Activated T-helper 17 cell treated with anti-CD3 and anti-CD28 coated beads, Interleukin-2, amount 50 U/mL, for 72 hours (primary cell): Measurements from ENCODE around the gene CYFIP1. TPM values are rescaled to one million over a fixed set of nuclear protein-coding genes. Genes with fewer than 3 reads are reported as not detected.

ENCODE experiments used
- ATAC-seq: fragments of 150-1000 bp; cut with Tn5 transposase; replicated peaks from 2 replicates; pipeline ENCODE4 v1.10.0; 2021; ENCODE audit warnings: mild to moderate bottlenecking, moderate library complexity
- H3K27ac Mint-ChIP-seq: one replicate; pipeline ENCODE4 v1.8.0; 2022; ENCODE audit warnings: mixed read lengths
- H3K27me3 Mint-ChIP-seq: one replicate; pipeline ENCODE4 v1.8.0; 2022; ENCODE audit warnings: mixed read lengths
- H3K36me3 Mint-ChIP-seq: one replicate; pipeline ENCODE4 v1.8.0; 2022; ENCODE audit warnings: low read depth, mild to moderate bottlenecking, mixed read lengths
- H3K4me1 Mint-ChIP-seq: one replicate; pipeline ENCODE4 v1.8.0; 2022; ENCODE audit warnings: mixed read lengths
- H3K4me3 Mint-ChIP-seq: one replicate; pipeline ENCODE4 v1.8.0; 2022; ENCODE audit warnings: mild to moderate bottlenecking, mixed read lengths
- H3K9me3 Mint-ChIP-seq: one replicate; pipeline ENCODE4 v1.8.0; 2022; ENCODE audit warnings: mixed read lengths
- total RNA-seq, 2 donors: library from RNA; stranded (reverse); gene quantifications; one replicate each; pipeline ENCODE4 v1.2.3, GENCODE V29; 2022

CYFIP1 gene
- total RNA-seq, 2 donors from 2014 or later, result 34.3 to 39.5 TPM

DNA sequence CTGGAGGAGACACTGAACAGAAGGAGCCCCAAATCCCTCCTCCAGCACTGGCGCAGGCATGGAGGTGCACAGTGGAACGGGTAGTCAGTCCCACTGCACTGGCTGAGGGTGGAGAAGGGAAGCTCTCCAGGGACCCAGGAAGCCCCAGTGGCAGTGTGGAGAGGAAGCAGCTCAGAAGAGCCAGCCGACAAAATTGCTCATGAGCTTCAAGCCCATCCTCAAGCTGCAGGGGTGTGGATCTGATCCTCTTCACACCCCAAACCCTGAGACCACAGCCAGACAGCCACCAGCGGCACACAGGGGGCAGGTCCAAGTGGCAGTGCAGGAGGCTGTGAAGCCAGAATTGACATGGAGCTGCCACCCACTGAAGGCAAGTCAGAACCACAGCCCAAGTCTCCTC, 32.1 kb downstream of the CYFIP1 start:
- H3K36me3 Mint-ChIP-seq, result peaks cover 17% of the 10 kb centered on the region
- H3K9me3 Mint-ChIP-seq, result no peaks in the 10 kb centered on the region
- peaks cover 17% of the 10 kb centered on the region for H3K4me1 Mint-ChIP-seq
- H3K27ac Mint-ChIP-seq, result peak overlapping the region; percentile 74
- no peak for ATAC-seq
- no peaks in the 10 kb centered on the region for H3K27me3 Mint-ChIP-seq
- no peak overlapping the region for H3K4me3 Mint-ChIP-seq

DNA sequence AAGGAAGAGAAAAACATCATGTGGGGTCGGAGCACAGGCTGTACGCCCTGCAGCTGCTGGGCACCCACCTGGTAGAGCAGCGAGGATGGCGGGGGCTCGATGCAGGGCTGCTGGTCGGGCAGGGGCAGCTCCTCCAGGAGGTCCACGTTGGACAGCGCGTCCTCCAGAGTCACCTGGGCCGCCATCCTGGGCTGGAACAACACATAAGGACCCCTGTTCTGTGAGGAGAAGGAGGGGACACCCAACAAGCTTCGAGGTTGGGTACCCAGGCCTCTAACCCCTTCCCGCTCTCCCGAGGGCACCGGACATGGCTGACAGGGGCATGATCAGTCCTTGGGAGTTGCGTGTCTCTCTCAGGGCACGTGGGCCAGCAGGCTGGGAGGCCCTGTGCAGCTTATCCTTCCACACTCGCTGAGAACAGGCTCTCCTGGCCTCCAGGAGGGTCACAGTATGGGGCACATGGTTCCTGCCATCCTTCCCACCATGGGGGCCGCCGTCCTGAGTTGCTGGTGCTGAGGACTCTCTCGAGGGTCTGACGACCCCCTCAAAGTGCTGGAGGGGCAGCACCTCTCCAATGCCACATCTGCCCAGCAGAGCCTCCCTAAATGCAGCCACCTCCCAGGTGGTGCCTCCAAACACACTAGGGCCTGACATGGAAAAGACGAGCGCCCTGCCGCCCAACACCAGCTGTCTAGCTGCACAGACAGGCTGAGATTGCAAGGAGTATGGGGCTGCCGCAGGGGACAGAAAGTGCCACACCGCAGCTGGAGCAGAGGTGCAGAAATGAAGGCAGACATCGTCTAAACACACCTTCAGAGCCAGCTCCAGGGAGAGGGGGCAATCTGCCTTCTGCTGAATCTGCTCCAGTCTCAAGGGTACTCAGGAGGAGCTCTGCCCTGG, 32.8 kb downstream of the CYFIP1 start:
- ATAC-seq, result no peak
- H3K27ac Mint-ChIP-seq, result peak overlapping the region; percentile 49
- H3K36me3 Mint-ChIP-seq, result peaks cover 19% of the 10 kb centered on the region
- peaks cover 17% of the 10 kb centered on the region for H3K4me1 Mint-ChIP-seq
- H3K9me3 Mint-ChIP-seq, result no peaks in the 10 kb centered on the region
- no peaks in the 10 kb centered on the region for H3K27me3 Mint-ChIP-seq
- H3K4me3 Mint-ChIP-seq, result no peak overlapping the region

DNA sequence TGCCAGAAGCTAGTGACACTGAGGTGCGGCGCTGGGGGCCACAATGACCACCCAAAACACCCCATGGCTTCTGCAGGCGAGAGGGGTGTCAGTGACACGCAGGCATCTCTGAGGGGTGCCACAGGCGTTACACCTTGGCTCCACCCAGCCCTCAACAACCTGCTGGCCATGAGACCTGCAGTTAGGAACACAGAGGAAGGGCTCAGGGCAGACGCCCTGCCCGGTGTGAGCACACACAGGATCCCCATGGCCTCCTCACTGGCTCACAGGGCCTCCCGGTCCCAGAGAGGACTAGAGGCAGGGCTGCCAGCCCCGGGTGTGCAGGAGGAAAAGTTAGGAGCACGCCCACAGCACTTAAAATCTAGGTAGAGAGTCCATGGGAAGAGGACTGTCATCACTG, 35.1 kb downstream of the CYFIP1 start:
- H3K4me3 Mint-ChIP-seq, result no peak overlapping the region
- H3K4me1 Mint-ChIP-seq, result peaks cover 17% of the 10 kb centered on the region
- H3K27me3 Mint-ChIP-seq, result no peaks in the 10 kb centered on the region
- peaks cover 27% of the 10 kb centered on the region for H3K36me3 Mint-ChIP-seq
- no peaks in the 10 kb centered on the region for H3K9me3 Mint-ChIP-seq
- no peak for ATAC-seq
- H3K27ac Mint-ChIP-seq, result no peak overlapping the region

DNA sequence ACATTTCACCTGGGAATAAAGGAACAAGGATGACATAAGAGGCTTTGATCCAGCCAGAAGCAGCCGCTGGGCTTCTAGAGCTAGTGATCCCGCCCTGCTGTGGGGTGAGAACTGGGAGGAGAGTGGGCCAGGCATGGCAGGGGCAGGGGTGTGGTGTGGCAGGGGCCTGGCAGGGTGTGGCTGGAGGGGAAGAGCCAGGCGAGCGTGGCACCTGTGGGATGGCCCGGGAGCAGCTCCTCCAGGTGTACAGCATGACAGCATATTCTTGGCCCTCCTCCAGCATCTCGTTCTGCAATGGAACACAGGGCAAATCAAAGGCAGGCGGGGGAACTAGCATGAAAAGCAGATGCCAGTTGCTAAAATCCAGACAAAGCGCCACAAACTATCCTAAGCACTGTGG, 35.5 kb downstream of the CYFIP1 start:
- Mint-ChIP-seq H3K36me3 (peaks cover 27% of the 10 kb centered on the region), H3K9me3 (no peaks in the 10 kb centered on the region), H3K27me3 (no peaks in the 10 kb centered on the region), H3K4me1 (peaks cover 17% of the 10 kb centered on the region), H3K4me3 (no peak overlapping the region), H3K27ac (no peak overlapping the region)
- no peak for ATAC-seq

DNA sequence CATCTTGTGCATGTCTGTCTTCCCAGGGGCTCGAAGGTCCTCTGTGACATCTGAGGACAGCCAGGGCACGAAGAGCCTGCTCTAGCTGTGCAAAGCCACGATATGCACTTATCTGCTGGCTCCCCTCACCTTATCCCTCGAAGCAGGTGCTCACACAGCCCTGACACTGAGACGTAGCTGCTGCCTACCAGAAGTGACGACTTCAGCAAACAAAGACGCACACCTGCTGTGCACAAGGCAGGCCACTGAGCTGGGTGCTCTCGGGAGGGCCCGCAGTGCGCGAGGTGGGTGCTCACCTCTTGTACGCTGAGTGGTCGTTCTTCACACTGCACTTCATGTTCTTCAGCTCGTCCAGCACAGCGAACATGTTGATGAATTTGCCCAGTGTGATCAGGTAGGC, 37.3 kb downstream of the CYFIP1 start:
- Mint-ChIP-seq H3K9me3 (no peaks in the 10 kb centered on the region), H3K27ac (no peak overlapping the region), H3K4me1 (peaks cover 6% of the 10 kb centered on the region), H3K27me3 (no peaks in the 10 kb centered on the region), H3K4me3 (no peak overlapping the region), H3K36me3 (peaks cover 39% of the 10 kb centered on the region)
- ATAC-seq, result no peak

DNA sequence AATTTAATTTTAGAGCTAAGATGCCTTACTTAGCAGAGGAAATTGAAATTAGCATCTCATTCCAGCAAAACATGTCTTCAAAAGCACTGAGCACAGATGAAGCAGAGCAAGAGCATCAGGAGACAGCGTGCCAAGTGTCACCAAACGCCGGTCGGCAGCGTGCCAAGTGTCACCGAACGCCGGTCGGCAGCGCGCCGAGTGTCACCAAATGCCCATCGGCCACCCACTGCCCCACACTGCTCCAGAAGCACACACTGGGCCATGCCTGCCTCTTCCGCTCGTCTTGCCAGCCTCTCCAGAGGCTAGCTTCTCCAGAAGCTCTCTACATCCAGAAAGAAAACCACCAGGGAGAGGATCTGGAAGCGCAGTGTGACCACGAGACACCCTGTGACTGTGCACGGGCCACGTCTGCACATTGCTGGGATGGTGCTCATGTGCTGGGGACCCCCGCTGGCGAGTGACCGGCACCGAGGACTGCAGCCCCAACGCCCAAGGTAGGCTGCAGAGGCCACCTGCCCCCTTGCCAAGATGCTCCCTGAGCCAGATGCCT, 37.8 kb downstream of the CYFIP1 start:
- ATAC-seq, result no peak
- Mint-ChIP-seq H3K36me3 (peaks cover 42% of the 10 kb centered on the region), H3K4me3 (no peak overlapping the region), H3K4me1 (peaks cover 6% of the 10 kb centered on the region), H3K27me3 (no peaks in the 10 kb centered on the region), H3K27ac (no peak overlapping the region), H3K9me3 (no peaks in the 10 kb centered on the region)

DNA sequence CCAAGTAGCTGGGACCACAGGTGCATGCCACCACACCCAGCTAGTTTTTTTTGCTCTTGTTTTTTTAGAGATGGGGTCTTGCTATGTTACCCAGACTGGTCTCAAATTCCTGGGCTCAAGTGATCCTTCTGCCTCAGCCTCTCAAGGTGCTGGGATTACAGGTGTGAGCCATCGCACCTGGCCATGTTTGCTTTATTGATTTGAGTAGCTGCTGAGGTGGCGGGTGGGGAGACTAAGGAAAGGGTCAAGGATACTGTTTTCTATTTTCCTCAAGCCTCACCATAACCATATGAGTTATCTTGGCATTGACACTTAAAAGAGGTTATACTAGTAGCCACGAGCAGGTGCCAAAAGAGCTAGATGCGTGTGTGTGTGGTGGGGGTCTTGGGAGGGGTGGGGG, 39.0 kb downstream of the CYFIP1 start:
- H3K4me3 Mint-ChIP-seq, result no peak overlapping the region
- no peaks in the 10 kb centered on the region for H3K9me3 Mint-ChIP-seq
- no peaks in the 10 kb centered on the region for H3K4me1 Mint-ChIP-seq
- H3K36me3 Mint-ChIP-seq, result peaks cover 44% of the 10 kb centered on the region
- no peak for ATAC-seq
- H3K27me3 Mint-ChIP-seq, result no peaks in the 10 kb centered on the region
- no peak overlapping the region for H3K27ac Mint-ChIP-seq

DNA sequence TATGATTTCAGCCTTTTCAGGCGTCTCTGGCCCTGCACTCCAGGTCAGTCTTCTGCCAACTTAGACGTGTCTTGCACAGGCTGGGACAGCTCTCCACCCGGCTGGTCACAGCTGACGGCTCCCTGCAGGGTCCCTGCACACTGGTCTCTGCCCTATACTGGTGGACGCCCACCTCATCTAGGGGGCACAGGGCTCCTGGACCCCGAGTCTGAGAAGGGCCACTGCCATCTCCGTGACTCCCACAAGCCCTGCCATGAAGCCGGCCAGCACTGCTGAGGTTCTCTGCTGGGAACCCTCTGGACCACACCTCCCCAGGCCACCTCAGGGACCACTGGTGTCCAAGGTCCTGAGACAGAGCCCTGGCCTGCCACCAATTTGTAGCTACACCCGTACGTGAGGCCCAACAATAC, 40.5 kb downstream of the CYFIP1 start:
- Mint-ChIP-seq H3K9me3 (no peaks in the 10 kb centered on the region), H3K36me3 (peaks cover 51% of the 10 kb centered on the region), H3K4me3 (no peak overlapping the region), H3K27ac (no peak overlapping the region), H3K27me3 (no peaks in the 10 kb centered on the region), H3K4me1 (no peaks in the 10 kb centered on the region)
- ATAC-seq, result no peak

DNA sequence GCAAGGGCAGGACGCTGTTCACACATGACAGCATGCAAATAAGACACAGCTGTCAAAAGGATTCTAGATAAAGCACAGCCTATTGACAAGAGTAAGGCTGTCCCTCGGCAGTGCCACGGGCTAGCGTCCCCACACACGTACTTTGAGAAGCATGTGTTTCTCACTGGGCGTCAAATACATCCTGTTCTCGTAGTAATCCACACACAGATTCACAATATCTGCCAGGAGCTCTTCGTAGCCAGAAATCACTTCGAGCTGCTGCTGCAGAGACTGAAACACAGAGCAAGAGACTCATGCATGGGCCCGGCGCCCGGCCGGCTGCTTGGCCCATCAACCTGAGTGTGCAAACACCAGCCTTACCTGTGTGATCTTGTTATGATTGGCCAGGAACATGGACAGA, 41.1 kb downstream of the CYFIP1 start:
- no peak overlapping the region for H3K27ac Mint-ChIP-seq
- no peaks in the 10 kb centered on the region for H3K4me1 Mint-ChIP-seq
- no peak overlapping the region for H3K4me3 Mint-ChIP-seq
- ATAC-seq, result no peak
- H3K9me3 Mint-ChIP-seq, result no peaks in the 10 kb centered on the region
- H3K36me3 Mint-ChIP-seq, result peaks cover 52% of the 10 kb centered on the region
- H3K27me3 Mint-ChIP-seq, result no peaks in the 10 kb centered on the region

DNA sequence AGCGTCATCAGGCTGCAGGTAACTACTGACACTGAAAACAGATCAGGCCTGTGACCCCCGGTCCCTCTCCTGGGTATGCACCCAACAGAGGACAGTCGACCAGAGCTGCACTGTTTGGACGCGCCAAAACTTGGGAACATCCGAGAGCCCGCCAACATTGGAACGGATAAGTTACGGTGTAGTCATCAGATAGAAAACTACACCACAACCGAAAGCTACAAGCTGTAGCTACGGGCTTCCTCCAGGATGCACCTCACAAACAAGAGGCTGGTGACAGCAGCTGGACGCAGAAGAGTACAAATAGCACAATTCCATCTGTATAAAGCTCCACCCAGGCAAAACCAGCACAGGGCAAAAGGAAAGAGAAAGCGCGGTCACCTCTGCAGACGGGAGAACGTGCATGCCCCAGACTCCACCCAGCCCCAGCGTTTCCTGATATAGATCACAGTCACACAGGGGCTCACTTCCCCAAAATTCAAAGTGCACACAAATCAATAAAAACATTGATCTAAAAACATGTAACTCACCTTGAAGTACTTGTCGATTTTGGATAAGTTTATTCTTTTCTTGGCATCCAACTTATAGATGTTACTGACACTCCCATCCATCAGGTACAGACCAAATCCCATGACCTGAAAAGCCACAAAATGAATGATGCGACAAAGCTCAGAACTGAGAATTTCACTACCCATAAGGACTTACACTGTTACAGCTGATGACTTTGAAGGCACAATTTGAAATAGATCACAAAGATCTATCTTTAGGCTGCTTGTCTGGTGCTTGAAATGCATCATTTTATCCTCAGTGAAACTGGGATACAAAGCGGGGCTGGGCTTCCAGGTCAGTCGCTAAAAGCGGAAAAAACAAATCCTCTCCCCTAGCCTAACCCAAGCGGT, 43.3 kb downstream of the CYFIP1 start:
- H3K4me1 Mint-ChIP-seq, result no peaks in the 10 kb centered on the region
- H3K9me3 Mint-ChIP-seq, result no peaks in the 10 kb centered on the region
- no peak overlapping the region for H3K4me3 Mint-ChIP-seq
- ATAC-seq, result no peak
- H3K36me3 Mint-ChIP-seq, result peaks cover 47% of the 10 kb centered on the region
- no peaks in the 10 kb centered on the region for H3K27me3 Mint-ChIP-seq
- no peak overlapping the region for H3K27ac Mint-ChIP-seq

DNA sequence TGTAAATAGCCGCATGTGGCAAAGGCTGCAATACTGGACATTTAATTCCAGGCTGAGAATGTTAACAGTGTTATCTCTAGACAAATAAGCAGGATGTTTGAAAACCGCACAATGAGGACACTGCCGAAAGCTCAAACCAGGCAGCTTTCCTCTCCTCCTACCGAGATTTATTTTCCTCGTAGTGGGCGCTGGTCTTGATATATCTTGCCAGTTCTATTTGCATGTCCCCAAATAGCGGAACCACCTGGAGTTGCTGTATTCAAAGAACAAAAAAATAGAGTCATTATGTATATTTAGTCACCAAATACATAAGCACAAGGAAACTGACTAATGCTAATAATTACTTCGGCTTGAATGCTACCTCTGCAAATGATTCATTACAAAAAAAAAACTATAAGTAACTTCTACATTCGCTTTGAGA, 46.5 kb downstream of the CYFIP1 start:
- no peak for ATAC-seq
- H3K27me3 Mint-ChIP-seq, result no peaks in the 10 kb centered on the region
- H3K27ac Mint-ChIP-seq, result no peak overlapping the region
- H3K36me3 Mint-ChIP-seq, result peaks cover 52% of the 10 kb centered on the region
- H3K4me3 Mint-ChIP-seq, result no peak overlapping the region
- no peaks in the 10 kb centered on the region for H3K4me1 Mint-ChIP-seq
- no peaks in the 10 kb centered on the region for H3K9me3 Mint-ChIP-seq

DNA sequence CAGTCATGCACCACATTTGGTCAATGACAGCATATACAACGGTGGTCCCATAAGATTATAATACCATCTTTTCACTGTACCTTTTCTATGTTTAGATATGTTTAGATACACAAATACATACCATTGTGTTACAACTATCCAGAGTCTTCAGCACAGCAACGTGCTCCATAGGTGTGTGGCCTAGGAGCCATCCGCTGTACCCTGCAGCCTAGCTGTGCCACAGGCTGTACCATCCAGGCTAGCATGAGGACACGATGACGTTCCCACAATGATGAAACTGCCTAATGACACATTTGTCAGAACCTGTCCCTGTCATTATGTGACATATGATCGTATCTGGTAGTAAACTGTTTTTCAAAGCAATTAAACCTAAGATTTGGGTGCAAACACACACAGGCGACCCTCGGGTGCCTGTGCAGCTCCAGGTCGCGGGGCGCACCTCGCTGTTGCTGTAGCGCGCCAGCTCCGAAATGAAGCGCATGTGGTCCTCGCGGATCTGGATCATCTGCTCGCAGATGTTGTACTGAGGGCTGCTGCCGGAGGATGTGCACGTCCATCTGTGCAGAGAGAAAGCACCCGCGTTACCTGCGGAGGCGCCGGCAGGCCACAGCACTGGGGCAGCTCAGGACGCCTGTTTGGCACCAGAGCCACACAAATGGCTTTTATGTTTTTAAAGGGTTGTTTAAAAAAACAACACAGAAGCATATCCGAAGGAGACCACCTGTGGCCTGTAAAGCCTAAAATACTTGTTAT, 48.2 kb downstream of the CYFIP1 start:
- Mint-ChIP-seq H3K27me3 (no peaks in the 10 kb centered on the region), H3K36me3 (peaks cover 43% of the 10 kb centered on the region), H3K27ac (no peak overlapping the region), H3K9me3 (no peaks in the 10 kb centered on the region), H3K4me3 (no peak overlapping the region), H3K4me1 (no peaks in the 10 kb centered on the region)
- ATAC-seq, result no peak

DNA sequence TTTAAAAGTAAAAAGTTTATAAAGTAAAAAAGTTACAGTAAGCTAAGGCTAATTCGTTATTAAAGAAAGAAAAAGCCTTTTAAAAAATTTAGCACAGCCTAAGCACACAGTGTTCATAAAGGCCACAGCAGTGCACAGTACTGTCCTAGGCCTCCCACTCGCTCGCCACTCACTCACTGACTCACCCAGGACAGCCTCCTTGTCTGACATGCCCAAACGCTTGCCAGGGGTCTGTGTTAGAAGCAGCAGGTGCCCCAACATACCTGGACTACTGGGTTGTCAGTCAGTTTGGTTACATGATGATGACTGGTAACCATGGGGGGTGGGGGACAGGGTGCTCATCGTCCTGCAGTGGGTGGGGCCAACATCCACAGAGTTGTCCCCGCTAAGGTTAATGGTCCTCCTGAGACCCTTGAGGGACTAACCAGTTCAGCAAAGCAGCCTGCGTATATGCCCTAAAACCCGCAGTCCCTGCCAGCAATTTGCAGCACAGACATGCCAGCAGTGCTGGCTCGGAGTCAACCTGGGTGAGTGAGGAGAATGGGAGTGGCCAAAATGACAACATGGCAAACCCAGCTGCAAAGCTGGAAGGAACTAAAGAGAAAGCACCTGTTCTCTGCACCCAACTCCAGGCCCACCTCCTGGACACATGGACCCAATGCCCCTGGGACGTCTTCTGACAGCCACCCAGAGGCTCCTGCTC, 49.2 kb downstream of the CYFIP1 start:
- ATAC-seq, result peak; percentile 37
- H3K9me3 Mint-ChIP-seq, result no peaks in the 10 kb centered on the region
- H3K4me1 Mint-ChIP-seq, result no peaks in the 10 kb centered on the region
- H3K27me3 Mint-ChIP-seq, result no peaks in the 10 kb centered on the region
- no peak overlapping the region for H3K27ac Mint-ChIP-seq
- peaks cover 38% of the 10 kb centered on the region for H3K36me3 Mint-ChIP-seq
- no peak overlapping the region for H3K4me3 Mint-ChIP-seq

DNA sequence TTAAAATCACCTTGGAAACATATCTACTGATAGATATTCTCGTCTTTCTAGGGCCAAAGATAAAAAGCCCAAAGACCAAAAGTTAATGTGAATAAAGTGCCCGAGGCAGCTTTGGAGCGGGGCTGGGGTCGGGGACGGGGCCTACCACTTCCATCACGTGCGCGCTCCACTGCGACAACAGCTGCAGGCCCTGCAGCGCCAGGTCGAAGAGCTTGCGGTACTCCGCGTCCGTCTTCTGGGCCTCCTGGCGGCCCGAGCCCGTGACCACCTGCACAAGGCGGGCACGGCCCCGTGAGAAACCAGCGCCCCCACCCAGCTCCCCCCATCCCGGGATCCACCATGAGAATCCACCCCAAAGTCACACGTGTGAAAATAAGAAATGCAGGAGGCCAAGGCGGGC, 52.4 kb downstream of the CYFIP1 start:
- no peak for ATAC-seq
- no peak overlapping the region for H3K27ac Mint-ChIP-seq
- peaks cover 40% of the 10 kb centered on the region for H3K36me3 Mint-ChIP-seq
- no peaks in the 10 kb centered on the region for H3K9me3 Mint-ChIP-seq
- no peaks in the 10 kb centered on the region for H3K27me3 Mint-ChIP-seq
- no peak overlapping the region for H3K4me3 Mint-ChIP-seq
- no peaks in the 10 kb centered on the region for H3K4me1 Mint-ChIP-seq
